ENCODE data around the gene ATXN10.

GRCh38 chr22:45831394-45831793 is 159.8 kb downstream of the ATXN10 start:
- TF ChIP-seq GATA2 (IDR thresholded peaks at IDR 0.05; ENCODE audit: low read depth, low read length) (no peak), GATA3 (IDR thresholded peaks at IDR 0.05; ENCODE audit: low read depth, low read length) (no peak)
